Measurements from ENCODE around the gene RPL37A.
"Not testable (repeated sequence)": the region's sequence is repeated elsewhere in the genome, so short reads cannot be mapped to it uniquely, and the experiment has no call there.

RPL37A gene

DNA sequence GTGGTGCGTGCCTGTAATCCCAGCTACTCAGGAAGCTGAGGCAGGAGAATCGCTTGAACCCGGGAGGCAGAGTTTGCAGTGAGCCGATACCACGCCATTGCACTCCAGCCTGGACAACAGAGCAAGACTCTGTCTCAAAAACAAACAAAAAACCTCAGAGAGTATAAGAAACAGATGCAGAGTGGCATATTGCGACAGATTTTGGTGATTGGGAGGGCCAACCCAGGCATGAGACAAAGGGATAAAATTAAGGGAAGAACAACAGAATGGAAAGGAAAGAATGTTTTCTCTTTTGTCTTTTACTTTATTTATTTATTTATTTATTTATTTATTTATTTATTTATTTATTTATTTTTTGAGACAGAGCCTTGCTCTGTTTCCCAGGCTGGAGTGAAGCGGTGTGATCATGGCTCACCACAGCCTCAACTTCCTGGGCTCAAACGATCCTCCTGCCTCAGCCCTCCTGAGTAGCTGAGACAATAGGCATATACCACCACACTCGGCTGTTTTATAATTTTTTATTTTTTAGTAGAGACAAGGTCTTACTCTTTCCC, 20.0 kb downstream of the RPL37A start:
- not testable (repeated sequence) for DNase-seq

DNA sequence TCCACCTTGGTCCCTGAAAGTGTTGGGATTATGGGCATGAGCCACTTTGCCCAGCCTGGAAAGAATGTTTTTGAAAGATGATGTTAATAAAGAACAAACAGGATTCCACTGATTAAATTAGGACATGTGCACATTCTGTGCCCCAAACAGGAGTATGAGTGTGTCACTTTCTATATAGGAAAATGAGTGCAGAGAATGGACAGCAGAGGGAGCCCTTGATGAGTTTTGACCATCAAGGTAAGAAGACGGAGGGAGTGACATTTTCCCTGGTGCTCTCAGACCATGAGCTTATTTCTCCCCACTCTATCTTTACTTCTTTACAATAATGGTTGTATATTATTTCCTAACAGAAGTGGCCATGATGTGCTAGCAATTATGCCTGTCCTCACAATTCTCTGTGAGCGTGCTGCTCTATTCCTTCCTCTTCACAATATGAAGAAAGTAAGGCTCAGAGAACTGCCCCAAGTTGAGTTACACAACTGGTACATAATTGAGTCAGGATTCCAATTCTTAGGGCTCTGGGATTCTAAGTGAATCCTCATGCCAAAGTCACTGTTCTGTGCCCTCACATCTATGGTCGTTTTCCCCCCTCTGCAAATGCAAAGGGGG, 20.6 kb downstream of the RPL37A start:
- peak; percentile 58 for DNase-seq

DNA sequence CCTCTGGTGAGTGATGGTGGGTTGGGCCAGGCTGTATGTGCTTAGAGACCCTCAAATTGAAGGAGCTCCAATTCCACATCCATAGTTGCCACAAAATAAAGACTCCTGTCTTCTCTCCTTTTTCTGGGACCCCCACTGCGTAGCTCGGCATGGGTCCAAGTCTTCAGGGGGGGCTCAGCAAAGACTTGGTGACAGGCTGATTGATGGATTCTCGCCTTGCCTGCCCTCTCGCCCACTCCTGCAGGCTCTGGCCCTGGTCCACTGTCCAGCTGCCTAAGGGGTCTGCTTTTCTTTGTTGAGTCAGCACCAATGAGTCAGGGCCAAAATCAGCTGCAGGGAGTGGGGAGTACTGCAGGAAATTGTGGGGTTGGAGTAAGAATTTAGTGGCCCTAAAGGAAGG, 21.5 kb downstream of the RPL37A start:
- DNase-seq, result no peak

DNA sequence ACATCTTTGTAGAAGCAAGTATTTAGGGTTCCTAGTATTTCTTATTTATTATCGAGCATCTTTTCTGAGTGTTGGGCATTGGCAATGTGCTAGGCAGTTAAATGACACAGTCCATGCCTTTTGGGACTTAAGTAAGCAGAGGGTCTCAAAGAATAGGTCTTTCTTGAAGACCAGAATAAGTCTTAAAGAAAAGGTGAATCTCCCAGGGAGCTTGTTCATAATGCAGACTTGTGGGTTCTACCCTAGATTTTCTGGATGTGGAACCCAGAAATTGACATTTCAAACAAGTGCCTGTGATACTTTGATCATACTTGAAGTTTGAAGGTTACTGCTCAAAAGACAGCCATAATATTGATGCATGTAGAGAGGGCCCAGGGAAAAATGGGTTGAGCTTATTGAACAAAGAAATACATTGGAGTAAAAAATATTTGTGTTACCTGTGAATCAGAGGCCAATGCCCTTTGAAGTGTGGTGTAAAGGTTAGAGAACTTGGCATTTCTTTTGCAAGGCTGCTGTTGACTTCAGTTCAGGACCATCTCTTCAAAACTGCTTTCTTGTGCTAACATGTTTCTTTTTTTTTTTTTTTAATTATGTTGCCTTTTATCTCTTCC, 24.4 kb downstream of the RPL37A start:
- no peak for DNase-seq

DNA sequence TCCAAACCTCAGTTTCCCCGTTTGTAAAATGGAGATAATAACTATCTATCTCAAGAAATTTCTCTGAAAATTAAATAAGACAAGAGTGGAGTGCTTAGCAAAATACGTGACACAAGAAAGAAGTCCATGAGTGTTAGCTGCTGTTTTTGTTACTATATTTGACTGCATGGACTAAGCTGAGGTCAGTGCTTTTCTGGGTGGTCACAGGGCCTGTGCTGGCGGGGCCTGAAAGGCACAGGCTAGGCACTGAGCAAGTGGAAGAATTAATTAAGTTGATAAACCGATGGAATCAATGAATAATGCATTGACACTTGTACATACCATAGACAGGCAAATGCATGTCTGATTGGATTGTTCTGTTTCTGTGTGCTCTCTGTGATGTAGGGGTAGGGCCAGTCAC, 27.3 kb downstream of the RPL37A start:
- no peak for DNase-seq

DNA sequence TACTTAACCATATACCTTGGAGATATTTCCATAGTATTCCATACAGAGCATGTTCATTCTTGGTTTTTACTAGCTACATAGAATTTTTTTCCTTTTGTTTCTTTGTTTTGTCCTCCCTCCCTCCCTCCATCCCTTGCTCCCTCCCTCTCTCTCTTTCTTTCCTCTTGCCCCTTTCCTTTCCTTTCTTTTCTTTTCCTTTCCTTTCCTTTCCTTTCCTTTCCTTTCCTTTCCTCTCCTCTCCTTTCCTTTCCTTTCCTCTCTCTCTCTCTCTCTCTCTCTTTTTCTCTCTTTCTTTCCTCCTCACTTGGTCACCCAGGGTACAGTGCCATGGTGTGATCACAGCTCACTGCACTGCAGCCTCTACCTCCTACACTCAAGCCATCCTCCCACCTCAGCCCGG, 28.3 kb downstream of the RPL37A start:
- DNase-seq, result no peak

DNA sequence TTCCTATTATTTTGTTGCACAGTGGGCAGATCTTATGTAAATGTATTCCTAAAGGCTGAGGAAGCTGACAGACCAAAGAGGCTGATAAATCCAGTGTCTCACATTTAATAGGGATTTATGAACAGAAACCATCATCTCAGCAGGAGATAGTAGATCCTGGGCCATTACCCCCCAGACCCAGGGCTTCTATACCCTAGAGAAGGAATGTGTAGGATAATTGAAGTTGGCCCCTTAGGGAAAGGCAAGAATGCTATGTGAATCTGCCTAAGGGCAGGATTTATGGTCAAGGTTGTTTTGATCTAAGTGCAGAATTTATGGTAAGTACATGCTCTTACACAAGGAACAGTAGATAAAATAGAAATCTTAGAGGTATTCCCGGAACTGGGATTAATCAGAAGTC, 29.0 kb downstream of the RPL37A start:
- DNase-seq, result no peak

DNA sequence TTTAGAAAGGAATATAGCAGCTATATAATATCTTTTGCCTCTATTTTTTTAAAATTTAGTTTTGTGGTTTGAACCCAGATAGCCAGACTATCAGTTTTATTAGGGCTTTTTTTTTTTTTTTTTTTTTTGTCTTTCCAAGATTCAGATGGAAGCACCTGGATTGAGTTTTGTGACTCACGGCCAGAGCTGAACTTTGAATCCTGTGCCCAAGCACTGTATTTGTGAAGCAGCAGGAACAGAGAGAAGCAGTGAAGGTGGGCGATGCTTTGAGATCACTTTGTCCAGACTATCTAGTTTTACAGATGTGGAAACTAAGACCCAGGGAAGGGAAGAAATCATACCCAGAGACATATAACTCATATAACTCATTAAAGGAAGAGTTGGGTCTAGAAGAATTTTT, 33.9 kb downstream of the RPL37A start:
- no peak for DNase-seq

DNA sequence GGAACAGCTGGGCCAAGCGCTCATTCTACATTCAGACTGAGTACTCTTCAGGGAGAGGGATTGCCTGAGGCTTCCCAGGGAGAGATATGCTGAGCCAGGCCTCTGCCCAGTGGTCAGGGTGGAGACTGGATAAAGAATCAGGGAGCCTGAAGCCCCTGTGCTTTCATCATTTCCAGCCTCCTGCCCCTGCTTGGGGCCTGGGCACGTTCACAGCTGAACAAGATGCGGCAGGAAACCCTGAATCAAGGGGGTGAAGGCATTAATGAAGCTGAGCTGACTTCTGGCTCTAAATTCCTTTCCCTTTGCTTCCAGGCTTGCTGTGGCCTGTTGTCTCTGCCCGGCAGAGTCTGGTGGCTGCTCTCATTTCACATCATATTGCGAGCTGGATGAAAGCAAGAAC, 35.0 kb downstream of the RPL37A start:
- no peak for DNase-seq

DNA sequence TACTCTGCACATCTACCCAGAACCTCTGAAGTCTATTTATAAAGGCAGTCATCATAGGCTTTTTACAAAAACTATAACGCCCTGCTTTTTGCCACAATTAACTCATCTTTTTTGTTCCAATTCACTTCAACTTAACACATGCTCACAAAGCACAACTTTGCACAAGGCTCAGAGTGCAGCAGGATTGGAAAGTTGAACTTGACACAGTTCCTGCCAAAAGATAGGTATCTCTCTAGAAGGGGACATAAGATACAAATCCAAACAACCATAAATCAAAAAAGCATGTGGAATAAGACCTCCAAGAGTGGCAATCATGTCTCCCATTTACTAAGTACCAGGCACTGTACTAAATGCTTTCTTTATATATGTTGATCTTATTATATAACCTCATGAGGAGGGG, 36.2 kb downstream of the RPL37A start:
- DNase-seq, result no peak

DNA sequence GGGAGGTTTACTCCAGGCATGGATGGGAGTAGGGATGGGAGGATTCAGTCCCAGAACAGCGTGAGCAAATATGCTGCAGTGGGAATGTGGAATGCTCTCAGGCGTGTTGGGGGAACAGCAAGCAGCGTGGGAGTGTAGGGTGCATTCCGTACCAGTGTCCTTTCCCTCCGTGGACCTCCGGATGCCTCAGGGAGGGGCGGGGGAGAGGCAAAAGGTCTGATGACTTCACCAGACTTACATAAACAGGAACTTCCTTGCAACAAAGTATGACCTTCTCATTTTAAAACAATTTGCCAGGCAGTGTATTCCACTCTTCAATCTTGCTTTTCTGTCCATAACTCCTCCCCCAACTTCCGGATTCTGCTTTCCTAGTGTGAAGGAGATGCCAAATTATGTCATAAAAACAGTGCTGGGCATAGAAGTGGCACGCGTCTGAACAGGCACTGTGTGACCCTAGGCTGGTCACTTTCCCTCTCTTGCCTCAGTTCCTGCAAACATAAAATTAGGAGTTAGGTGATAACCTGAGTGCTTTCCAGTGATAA, 36.9 kb downstream of the RPL37A start:
- no peak for DNase-seq

DNA sequence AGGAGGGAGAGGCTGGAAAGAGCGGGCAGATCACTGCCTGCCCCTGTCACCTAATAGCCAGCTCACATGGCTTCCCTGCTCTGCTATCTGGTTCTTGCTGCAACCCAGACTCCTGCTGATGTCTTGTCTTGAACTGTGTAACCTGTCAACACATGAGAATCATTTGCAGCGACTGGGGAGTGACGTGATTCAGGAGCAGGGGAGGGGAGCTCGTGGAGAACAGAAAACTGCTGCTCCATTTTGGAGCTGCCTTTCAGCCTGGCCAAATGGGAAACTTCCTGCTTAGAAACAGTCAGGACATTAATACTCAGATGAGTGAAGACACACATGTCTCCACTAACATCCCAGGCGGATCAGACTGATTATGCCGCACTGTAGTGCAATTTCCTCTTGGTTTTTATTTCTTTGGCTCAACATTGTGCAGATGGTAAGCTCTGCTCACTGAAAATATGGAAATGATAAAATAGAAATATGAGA, 38.1 kb downstream of the RPL37A start:
- no peak for DNase-seq

DNA sequence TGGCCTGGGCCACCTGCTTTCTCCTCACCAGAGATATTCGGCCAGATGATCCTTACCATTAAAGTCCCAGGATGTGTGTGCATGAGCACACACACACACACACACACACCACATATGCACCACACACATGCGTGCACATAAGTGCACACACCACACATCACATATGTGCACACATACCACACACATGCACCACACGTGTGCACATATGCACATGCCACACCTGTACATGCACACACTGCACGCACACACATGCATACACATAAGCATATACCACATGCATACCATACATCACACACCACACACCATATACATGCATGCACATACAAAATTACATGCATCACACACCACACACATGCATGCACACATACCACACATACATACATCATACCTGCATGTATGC, 38.7 kb downstream of the RPL37A start:
- DNase-seq, result no peak

DNA sequence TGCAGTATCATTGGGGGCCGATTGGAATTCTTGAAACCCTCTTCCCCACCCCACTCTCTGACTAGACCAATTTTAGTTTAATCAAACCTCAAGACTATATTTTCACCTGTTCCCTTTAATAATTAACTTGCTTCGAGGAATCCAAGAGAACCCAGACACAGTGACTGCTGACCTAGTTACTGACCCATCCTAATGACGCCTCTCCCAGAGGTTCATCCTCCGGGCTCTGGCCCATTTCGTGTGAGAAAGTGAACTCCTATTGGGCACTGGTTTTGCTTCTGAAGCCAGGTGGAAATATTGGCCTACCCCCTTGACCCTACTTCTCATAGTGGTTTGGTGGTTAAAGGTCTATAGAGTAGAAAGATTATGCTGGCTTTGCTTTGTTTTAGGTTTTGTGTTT, 39.9 kb downstream of the RPL37A start:
- DNase-seq, result no peak

DNA sequence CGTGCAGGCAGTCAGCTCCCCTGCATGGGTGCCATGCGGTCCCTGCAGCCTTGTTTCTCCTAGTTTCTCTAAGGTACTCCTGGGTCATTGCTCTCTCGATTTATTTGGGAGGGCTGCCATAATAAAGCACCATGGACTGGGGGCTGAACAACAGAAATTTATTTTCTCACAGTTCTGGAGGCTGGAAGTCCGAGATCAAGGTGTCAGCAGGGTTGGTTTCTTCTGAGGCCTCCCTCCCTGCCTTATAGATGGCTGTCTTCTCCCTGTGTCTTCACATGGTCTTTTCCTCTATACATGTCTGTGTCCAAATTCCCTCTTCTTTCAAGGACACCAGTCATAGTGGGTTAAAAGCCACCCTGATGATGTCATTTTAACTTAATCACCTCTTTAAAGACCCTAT, 40.5 kb downstream of the RPL37A start:
- no peak for DNase-seq

DNA sequence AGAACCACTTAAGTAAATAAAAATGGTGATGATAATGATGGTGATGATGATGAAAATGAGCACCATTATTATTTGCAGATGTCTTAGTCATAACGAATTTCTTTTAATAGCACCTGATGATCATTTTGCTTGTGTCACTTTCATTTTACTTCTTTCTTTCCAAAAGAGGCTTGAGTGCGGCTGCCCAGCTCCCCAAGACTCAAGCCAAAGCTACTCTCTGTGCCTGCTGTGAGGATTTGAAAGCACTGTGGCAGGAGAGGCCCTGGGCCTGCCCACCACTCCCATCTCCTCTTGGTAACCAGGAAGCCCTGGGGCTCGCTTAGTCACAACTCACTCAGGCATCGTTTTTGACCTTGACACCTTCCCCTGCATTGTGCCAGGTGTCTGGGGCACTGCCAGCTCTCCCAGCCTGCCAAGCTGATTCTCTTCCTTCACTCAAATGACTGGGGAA, 41.2 kb downstream of the RPL37A start:
- DNase-seq, result no peak

DNA sequence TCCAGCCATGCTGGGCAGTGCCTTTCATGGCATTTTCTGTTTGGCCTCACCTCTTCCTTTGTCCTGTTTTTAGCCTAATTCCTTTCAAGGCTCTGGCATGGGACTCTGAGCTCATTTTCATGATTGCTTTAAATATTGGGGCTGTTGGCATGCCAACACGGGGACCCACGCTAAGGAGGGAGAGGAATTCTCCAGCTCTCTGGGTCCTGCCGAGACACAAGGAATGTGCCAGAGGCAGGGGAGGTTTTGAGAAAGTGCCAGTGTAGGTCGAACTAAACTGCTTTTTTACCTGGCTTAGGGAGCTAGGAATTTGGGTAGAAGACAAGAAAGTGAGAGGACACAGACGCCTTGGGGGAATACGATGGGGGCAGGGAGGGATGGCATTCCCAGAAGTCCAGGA, 42.3 kb downstream of the RPL37A start:
- DNase-seq, result no peak

DNA sequence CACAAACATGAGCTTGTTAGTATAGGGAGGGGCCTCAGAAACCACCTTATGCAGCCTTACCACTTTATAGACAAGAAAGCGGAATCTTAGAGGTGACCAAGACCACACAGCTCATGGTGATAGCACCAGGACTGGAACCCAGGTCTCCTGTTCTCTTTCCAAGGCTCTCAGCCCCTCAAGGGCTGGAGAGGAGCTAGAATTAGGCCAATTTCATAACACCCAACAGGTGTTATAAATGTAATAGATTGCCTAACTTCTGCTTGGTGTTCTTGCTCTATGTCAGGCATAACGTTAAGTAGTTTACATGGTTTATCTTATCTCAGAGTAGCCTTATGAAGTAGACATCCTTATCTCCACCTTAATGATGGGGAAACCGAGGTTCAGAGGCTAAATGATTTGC, 42.9 kb downstream of the RPL37A start:
- no peak for DNase-seq

DNA sequence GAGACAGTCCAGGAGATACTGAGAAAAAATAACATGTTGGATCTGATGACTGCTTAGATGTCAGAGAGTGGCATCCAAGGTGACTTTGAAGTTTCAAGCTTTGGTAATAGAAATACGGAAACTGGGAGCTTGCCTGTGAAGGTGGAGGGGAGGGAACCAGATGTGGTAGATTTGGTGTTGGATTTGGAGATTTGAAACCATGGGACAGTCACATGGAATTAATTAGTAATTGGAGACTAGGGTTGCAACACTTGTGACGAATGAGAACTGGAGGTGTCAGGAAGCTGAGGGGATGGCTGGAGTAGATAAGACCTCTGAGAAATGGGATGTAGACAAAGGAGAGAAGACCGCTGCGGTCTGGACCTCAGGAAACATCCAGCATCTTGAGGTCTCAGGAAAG, 46.7 kb downstream of the RPL37A start:
- DNase-seq, result no peak

DNA sequence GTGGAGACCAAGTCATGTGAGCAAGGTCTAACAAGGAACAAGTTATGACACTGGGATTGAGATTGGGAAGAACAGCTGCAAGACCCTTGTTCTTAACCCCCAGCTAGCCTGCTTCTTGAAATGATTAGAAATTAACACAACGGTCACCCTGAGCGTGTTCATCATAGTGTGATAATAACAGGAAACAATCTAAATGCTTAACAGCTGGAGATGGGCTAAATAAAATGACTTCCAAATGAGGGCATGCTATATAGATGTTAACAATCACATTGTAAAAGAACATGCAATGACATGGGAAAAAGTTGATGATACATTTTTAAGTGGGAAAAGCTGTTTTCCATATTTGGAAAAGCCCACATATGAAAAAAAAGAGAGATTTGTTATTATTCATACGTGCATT, 47.6 kb downstream of the RPL37A start:
- no peak for DNase-seq

DNA sequence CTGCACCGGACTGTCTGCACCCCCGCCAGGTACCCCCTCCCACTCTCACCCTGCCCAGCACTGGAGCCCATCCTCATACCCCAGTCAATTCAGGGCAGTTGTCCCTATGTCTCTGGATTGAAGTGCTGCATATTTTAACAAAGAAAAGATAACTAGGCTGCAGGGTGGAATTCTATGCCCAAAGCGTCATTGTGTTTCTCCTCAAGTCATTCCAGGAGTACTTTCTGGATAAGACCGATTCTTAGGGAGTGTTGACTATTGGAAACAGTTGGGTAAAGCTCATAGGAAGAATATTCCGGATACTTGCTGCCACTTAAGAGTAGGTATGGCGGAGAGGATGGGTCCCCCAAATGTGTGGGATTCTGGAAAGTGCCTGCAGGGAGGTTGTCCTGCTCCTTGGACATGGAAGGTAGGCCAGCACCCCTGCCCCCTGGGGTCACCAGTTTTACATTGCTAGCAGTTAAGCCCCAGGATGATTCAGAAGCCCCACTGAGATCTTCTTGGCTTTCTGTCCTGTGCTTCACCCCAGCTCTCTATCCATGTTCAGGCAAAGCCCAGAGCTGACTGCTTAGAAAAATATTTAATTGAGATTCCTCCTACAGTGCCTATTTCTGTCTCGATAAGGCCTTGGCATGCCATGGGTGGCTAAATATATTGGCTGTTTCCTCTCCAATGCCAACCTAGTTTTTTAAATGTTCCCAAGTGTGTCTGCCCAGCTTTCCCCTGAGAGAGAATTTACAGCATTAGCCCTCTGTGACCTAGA, 48.2 kb downstream of the RPL37A start:
- no peak for DNase-seq

DNA sequence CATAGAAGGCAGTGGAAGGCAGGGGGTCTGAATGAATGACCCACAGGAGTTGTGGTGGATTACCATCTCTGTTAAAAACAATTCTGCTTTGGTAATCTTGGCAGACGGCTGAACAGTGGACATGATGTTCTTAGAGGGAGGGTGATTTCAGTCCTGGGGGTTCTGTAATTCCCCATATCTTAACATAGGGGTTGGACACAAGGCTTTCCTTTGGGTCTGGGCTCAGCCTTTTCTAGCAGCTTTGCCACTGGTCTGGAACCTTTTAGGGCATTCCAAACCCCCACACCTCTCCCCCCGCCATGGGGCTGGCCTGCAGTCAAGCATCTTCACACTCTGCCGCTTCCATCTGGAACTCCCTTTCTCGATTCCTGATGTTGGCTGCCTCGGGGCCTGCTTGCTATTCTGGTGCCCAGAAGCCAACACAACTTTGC, 50.3 kb downstream of the RPL37A start:
- DNase-seq, result no peak

DNA sequence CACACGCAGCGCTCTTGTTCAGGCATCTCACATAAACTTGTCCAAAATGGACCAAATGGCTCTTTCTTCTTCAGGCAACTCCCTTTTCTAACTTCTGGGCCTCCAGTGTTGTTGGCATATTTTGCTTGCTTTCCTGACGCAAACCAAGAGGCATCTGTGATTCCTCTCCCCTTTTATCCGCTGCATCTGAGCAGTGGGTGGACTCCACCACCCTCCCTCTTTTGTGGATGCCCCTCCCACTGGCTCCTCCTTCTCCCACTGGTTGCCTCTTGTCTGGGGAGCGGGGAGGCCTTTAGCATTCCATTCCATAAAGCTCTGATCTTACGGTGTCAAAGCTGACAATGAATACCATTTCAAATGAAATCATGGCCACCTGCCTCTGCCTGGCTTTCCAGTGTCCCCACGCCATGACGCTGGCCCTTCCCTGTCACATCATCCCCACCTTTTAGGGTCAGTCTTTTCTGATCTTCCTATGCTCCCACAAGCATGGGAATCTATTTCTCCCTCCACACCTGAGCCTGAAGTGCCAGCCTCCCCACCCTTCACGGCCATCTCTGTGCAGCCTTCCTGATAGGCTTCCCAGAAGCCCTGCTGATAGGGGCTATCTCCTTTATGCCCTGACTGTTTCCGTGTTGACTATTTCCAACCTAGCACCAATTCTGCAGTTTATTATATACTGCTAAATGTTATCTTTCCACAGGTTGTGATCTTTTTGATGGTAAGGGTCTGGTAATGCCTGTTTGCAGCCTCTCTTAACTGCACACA, 51.5 kb downstream of the RPL37A start:
- DNase-seq, result no peak

All from NCI-H1930 (cell line).